Measurements from ENCODE around the gene SCAP. TPM values are rescaled to one million over a fixed set of nuclear protein-coding genes. Genes with fewer than 3 reads are reported as not detected.

Gene SCAP
- total and polyA plus RNA-seq, 2 of the 13 experiments (the other 11 are each of a cell fraction or from before 2014, with no cell fraction given), result 40.4 to 53.3 TPM

DNA sequence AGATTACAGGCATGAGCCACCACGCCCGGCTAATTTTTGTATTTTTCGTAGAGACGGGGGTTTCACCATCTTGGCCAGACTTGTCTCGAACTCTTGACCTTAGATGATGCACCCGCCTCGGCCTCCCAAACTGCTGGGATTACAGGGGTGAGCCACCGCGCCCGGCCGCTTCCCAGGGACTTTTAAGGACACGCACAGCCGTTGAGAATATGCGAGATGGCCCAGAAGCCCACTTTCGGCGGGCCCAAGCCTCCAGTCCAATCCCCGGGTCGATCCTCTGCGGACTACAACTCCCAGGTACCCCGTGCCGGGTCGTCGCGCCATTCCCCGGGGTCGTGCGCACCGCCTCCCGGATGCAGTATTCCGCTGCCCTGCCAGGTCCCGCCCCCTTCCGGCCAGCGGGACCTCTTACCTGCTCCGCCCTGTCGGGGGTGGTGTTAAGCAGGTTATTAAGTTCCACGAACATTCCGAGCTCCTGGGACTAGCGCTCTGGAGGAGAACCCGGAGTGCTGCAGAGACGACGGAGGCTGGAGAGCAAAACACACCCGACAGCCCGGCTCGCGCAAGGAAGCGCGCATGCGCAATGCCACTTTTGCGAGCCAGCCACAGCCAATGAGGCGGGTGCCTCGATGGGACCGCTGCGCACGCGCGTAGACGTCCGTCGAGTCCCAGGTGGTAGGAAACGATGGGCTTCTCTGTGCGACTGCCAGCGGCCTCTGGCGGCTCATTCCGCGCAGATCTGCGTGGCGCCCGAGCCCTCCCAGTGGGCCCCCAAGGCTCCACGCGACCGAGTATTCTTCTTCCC is 37.6 kb upstream of the SCAP start, which contains the start of gene ELP6 (continued):
- TF ChIP-seq, protein P1, sequence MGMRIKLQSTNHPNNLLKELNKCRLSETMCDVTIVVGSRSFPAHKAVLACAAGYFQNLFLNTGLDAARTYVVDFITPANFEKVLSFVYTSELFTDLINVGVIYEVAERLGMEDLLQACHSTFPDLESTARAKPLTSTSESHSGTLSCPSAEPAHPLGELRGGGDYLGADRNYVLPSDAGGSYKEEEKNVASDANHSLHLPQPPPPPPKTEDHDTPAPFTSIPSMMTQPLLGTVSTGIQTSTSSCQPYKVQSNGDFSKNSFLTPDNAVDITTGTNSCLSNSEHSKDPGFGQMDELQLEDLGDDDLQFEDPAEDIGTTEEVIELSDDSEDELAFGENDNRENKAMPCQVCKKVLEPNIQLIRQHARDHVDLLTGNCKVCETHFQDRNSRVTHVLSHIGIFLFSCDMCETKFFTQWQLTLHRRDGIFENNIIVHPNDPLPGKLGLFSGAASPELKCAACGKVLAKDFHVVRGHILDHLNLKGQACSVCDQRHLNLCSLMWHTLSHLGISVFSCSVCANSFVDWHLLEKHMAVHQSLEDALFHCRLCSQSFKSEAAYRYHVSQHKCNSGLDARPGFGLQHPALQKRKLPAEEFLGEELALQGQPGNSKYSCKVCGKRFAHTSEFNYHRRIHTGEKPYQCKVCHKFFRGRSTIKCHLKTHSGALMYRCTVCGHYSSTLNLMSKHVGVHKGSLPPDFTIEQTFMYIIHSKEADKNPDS (CRISPR knock-in tag; IDR thresholded peaks at IDR 0.05), result no peak; the same call in 1 of the 2 replicates
- TF ChIP-seq ZNF607 (CRISPR knock-in tag; IDR thresholded peaks at IDR 0.05; ENCODE audit: borderline replicate concordance), result peak; percentile 70; the same call in 1 of the 2 replicates
- TF ChIP-seq CBFB (CRISPR knock-in tag; IDR thresholded peaks at IDR 0.05), result peak; percentile 45; the same call in 1 of the 2 replicates
- peak; percentile 54; the same call in 1 of the 2 replicates for TF ChIP-seq BORCS8-MEF2B (CRISPR knock-in tag; IDR thresholded peaks at IDR 0.05)
- TF ChIP-seq AHR (CRISPR knock-in tag; IDR thresholded peaks at IDR 0.05), result peak; percentile 84; the same call in 1 of the 2 replicates
- TF ChIP-seq, protein P2, sequence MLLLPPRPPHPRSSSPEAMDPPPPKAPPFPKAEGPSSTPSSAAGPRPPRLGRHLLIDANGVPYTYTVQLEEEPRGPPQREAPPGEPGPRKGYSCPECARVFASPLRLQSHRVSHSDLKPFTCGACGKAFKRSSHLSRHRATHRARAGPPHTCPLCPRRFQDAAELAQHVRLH (CRISPR knock-in tag; IDR thresholded peaks at IDR 0.05; ENCODE audit: borderline replicate concordance, low read depth), result peak; percentile 90; the same call in 1 of the 2 replicates
- TF ChIP-seq, protein P3, sequence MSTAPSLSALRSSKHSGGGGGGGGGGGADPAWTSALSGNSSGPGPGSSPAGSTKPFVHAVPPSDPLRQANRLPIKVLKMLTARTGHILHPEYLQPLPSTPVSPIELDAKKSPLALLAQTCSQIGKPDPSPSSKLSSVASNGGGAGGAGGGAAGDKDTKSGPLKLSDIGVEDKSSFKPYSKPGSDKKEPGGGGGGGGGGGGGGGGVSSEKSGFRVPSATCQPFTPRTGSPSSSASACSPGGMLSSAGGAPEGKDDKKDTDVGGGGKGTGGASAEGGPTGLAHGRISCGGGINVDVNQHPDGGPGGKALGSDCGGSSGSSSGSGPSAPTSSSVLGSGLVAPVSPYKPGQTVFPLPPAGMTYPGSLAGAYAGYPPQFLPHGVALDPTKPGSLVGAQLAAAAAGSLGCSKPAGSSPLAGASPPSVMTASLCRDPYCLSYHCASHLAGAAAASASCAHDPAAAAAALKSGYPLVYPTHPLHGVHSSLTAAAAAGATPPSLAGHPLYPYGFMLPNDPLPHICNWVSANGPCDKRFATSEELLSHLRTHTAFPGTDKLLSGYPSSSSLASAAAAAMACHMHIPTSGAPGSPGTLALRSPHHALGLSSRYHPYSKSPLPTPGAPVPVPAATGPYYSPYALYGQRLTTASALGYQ (CRISPR knock-in tag; IDR thresholded peaks at IDR 0.05), result peak; percentile 68; the same call in 1 of the 2 replicates
- peak; percentile 57 for TF ChIP-seq ZBTB20 (CRISPR knock-in tag; IDR thresholded peaks at IDR 0.05; ENCODE audit: borderline replicate concordance, low read depth)
- TF ChIP-seq, protein P4, sequence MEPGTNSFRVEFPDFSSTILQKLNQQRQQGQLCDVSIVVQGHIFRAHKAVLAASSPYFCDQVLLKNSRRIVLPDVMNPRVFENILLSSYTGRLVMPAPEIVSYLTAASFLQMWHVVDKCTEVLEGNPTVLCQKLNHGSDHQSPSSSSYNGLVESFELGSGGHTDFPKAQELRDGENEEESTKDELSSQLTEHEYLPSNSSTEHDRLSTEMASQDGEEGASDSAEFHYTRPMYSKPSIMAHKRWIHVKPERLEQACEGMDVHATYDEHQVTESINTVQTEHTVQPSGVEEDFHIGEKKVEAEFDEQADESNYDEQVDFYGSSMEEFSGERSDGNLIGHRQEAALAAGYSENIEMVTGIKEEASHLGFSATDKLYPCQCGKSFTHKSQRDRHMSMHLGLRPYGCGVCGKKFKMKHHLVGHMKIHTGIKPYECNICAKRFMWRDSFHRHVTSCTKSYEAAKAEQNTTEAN (CRISPR knock-in tag; conservative IDR thresholded peaks at IDR 0.05), result peak; percentile 23; the same call in 1 of the 2 replicates
- peak; percentile 90 for TF ChIP-seq ELF1 (CRISPR knock-in tag; IDR thresholded peaks at IDR 0.05)
- TF ChIP-seq ZFYVE20 (CRISPR knock-in tag; IDR thresholded peaks at IDR 0.05; ENCODE audit: borderline replicate concordance, low read depth), result no peak
- no peak for TF ChIP-seq PTBP1 (IDR thresholded peaks at IDR 0.05; ENCODE audit: low read depth, low read length, poor library complexity, severe bottlenecking)
- peak; percentile 51; the same call in 1 of the 2 replicates for TF ChIP-seq FOXJ3 (CRISPR knock-in tag; IDR thresholded peaks at IDR 0.05; ENCODE audit: borderline replicate concordance)
- TF ChIP-seq, protein P5, sequence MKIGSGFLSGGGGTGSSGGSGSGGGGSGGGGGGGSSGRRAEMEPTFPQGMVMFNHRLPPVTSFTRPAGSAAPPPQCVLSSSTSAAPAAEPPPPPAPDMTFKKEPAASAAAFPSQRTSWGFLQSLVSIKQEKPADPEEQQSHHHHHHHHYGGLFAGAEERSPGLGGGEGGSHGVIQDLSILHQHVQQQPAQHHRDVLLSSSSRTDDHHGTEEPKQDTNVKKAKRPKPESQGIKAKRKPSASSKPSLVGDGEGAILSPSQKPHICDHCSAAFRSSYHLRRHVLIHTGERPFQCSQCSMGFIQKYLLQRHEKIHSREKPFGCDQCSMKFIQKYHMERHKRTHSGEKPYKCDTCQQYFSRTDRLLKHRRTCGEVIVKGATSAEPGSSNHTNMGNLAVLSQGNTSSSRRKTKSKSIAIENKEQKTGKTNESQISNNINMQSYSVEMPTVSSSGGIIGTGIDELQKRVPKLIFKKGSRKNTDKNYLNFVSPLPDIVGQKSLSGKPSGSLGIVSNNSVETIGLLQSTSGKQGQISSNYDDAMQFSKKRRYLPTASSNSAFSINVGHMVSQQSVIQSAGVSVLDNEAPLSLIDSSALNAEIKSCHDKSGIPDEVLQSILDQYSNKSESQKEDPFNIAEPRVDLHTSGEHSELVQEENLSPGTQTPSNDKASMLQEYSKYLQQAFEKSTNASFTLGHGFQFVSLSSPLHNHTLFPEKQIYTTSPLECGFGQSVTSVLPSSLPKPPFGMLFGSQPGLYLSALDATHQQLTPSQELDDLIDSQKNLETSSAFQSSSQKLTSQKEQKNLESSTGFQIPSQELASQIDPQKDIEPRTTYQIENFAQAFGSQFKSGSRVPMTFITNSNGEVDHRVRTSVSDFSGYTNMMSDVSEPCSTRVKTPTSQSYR (CRISPR knock-in tag; IDR thresholded peaks at IDR 0.05; ENCODE audit: borderline replicate concordance), result 0 out of 2 replicates have a peak, but pooled peaks have one; percentile 3
- peak; percentile 80; the same call in 1 of the 2 replicates for TF ChIP-seq KAT7 (CRISPR knock-in tag; IDR thresholded peaks at IDR 0.05; ENCODE audit: borderline replicate concordance)
- 0 out of 2 replicates have a peak, but pooled peaks have one; percentile 18 for TF ChIP-seq ZNF224 (CRISPR knock-in tag; IDR thresholded peaks at IDR 0.05)
- peak; percentile 52; the same call in 1 of the 2 replicates for TF ChIP-seq KLF6 (CRISPR knock-in tag; IDR thresholded peaks at IDR 0.05)
- TF ChIP-seq ZNF816 (CRISPR knock-in tag; IDR thresholded peaks at IDR 0.05; ENCODE audit: borderline replicate concordance), result peak; percentile 69; the same call in 1 of the 2 replicates
- no peak for TF ChIP-seq LCORL (IDR thresholded peaks at IDR 0.05)
- TF ChIP-seq LCORL (CRISPR knock-in tag; IDR thresholded peaks at IDR 0.05), result peak; percentile 85

All from HepG2 (cell line).